RWPE1 (cell line): ENCODE results near the gene C2CD4C.
"Not testable (repeated sequence)": the region's sequence is repeated elsewhere in the genome, so short reads cannot be mapped to it uniquely, and the experiment has no call there.

Source experiments
- CTCF ChIA-PET: fragments of 350-600 bp; sonication (Branson Sonifier 250); formaldehyde crosslinking; extraction: SDS; loops from one replicate; lab custom pipeline; 2021; lab: Yijun Ruan, JAX
- POLR2A ChIA-PET: fragments of 400-600 bp; formaldehyde crosslinking; extraction: SDS; loops from one replicate; lab custom pipeline; 2020; ENCODE audit warnings: antibody characterized with exemption; ENCODE audit not compliant: low non-redundant PET; lab: Yijun Ruan, JAX
- DNase-seq: peaks from one replicate; pipeline ENCODE4 v3.0.0; 2012; ENCODE audit warnings: low spot score
- H3K27ac ChIP-seq: fragments of 450-650 bp; 2 replicates; pipeline ENCODE4 v1.5.1; 2017
- TF ChIP-seq, protein P1 (sequence below): fragments of 450-650 bp; conservative IDR thresholded peaks from 2 replicates; pipeline ENCODE4 v1.5.1; 2017; ENCODE audit warnings: low read depth, mild to moderate bottlenecking

The C2CD4C gene

DNA sequence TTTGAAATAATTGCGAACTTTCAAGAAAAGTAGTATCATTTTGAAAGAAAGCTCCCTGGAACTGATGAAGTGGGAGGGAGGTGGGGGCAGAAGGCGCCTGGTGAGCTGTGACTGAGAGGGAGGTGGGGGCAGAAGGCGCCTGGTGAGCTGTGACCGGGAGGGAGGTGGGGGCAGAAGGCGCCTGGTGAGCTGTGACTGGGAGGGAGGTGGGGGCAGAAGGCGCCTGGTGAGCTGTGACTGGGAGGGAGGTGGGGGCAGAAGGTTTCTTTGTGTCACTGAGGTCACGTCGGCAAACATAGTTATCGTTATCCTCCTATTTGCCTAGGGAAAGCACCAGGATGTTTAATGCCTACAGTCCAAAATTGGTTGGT, 24.2 kb downstream of the C2CD4C start:
- ChIA-PET CTCF (no interaction called here), POLR2A (no interaction called here)
- H3K27ac ChIP-seq = no peak overlapping the region
- TF ChIP-seq, protein P1, sequence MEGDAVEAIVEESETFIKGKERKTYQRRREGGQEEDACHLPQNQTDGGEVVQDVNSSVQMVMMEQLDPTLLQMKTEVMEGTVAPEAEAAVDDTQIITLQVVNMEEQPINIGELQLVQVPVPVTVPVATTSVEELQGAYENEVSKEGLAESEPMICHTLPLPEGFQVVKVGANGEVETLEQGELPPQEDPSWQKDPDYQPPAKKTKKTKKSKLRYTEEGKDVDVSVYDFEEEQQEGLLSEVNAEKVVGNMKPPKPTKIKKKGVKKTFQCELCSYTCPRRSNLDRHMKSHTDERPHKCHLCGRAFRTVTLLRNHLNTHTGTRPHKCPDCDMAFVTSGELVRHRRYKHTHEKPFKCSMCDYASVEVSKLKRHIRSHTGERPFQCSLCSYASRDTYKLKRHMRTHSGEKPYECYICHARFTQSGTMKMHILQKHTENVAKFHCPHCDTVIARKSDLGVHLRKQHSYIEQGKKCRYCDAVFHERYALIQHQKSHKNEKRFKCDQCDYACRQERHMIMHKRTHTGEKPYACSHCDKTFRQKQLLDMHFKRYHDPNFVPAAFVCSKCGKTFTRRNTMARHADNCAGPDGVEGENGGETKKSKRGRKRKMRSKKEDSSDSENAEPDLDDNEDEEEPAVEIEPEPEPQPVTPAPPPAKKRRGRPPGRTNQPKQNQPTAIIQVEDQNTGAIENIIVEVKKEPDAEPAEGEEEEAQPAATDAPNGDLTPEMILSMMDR = no peak
- no peak for DNase-seq

DNA sequence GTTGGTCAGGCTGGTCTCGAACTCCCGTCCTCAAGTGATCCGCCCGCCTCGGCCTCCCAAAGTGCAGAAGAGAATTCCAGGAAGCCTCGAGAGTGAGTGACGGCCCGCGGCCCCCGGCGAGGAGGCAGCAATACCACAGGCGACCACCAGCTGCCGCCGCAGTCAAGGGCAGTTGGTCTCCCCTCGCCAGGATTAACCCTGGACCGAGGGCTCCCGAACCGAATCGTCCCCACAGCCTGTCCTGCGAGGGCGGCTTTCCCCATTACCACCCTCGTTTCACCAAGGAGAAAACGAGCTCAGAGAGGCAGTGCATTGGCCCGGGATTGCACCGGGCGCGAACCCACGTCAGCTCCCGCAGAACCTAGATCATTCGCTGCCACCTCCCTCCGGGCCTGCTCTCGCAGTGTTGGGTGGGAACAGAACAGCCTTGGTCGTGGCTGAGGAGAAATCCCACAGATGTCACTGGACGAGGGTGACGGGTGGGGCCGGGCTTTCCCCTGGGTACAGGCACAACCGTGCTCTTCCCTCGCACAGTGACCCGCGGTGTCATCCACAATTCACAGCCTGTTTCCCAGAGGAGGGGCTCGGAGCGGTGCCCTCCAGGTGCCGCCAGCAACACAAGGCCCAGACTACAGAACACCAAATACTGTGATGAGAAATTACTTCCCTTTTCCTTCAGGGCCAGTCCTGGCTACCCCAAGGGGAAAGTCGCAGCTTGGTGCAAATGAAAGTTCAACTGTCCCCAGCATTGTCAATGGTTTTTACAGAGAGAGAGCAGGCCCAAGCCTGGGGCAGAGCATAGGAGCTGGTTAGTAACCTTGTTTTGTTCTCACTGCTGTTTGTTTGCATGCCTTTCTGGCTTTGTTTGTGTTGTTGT, 24.8 kb downstream of the C2CD4C start:
- POLR2A ChIA-PET = no interaction called here
- CTCF ChIA-PET = interaction anchor here (0.6 kb wide), 1 partner anchor 15 kb away, joined by 5 read pairs; no protein-coding TSS in a partner anchor
- DNase-seq = no peak

DNA sequence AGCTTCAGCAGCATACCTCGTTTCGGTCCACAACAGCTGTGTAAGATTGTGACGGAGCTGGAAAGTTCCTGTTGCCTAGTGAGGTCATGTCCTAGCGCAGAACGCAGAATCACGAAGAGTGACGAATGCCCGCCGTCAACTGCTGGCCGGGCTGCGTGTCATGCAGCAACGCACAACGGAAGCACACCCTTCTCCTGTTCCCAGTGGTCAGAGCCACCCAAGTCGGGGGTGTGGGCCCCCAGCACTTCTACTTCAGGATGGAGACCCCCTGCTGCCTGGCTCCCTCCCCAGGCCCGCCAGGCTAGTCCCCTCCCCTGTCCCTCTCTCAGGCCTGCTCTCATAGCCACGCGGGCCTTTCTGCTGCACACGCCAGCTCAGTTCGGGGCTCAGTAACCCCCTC, 25.9 kb downstream of the C2CD4C start:
- POLR2A ChIA-PET = no interaction called here
- TF ChIP-seq, protein P1 = no peak
- no peak overlapping the region for H3K27ac ChIP-seq
- CTCF ChIA-PET = no interaction called here
- no peak for DNase-seq

More for the DNA sequence above, 24.8 kb downstream of the C2CD4C start:
- no peak overlapping the region for H3K27ac ChIP-seq
- TF ChIP-seq, protein P1 = no peak

DNA sequence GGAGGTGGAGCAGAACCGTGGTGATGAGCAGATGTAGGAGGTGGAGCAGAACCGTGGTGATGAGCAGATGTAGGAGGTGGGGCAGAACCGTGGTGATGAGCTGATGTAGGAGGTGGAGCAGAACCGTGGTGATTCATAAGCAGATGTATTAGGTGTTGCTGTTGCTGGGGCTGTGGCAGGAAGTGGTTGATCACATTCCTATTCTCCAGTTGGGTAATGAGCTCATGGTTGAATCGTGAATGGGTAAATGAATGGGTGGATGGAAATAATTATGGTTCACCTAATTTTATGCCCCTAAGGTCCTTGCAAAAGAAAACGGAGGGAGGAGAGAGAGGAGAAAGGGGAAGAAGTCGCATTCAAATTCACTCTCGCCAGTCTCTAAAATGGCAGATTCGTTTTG, 26.4 kb downstream of the C2CD4C start:
- DNase-seq = peak; percentile 62
- POLR2A ChIA-PET, CTCF ChIA-PET, H3K27ac ChIP-seq: not testable (repeated sequence)

DNA sequence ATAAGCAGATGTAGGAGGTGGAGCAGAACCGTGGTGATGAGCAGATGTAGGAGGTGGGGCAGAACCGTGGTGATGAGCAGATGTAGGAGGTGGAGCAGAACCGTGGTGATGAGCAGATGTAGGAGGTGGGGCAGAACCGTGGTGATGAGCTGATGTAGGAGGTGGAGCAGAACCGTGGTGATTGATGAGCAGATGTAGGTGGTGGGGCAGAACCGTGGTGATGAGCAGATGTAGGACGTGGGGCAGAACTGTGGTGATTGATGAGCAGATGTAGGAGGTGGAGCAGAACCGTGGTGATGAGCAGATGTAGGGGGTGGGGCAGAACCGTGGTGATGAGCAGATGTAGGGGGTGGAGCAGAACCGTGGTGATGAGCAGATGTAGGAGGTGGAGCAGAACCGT, 27.0 kb downstream of the C2CD4C start:
- H3K27ac ChIP-seq, DNase-seq, CTCF ChIA-PET, POLR2A ChIA-PET: not testable (repeated sequence)

DNA sequence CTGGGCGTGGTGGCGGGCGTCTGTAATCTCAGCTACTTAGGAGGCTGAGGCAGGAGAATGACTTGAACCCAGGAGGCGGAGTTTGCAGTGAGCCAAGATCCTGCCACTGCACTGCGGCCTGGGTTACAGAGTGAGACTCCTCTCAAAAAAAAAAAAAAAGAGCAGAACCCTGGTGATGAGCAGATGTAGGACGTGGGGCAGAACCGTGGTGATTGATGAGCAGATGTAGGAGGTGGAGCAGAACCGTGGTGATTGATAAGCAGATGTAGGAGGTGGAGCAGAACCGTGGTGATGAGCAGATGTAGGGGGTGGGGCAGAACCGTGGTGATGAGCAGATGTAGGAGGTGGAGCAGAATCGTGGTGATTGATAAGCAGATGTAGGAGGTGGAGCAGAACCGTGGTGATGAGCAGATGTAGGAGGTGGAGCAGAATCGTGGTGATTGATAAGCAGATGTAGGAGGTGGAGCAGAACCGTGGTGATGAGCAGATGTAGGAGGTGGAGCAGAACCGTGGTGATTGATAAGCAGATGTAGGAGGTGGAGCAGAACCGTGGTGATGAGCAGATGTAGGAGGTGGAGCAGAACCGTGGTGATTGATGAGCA, 28.2 kb downstream of the C2CD4C start:
- DNase-seq, CTCF ChIA-PET, POLR2A ChIA-PET, H3K27ac ChIP-seq: not testable (repeated sequence)

DNA sequence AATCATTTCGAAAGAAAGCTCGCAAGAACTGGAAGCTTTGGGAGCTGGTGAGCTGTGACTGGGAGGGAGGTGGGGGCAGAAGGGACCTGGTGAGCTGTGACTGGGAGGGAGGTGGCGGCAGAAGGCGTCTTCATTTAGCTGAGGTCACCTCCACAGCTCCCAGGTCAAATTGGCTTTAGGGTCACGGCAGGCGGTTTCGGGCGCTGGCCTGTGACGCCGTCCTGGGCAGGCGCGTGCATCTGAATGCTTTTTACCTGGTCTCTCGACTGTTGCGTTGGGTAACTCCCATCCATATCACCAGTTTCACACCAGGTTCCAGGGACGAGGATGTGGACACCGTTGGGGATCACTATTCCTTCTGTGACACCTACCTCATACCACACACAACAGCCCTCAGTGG, 29.2 kb downstream of the C2CD4C start:
- POLR2A ChIA-PET = no interaction called here
- no peak for DNase-seq
- TF ChIP-seq, protein P1 = no peak
- CTCF ChIA-PET = interaction anchor here (0.5 kb wide), 1 partner anchor 326 kb away, joined by 3 read pairs; no protein-coding TSS in a partner anchor
- H3K27ac ChIP-seq = no peak overlapping the region

DNA sequence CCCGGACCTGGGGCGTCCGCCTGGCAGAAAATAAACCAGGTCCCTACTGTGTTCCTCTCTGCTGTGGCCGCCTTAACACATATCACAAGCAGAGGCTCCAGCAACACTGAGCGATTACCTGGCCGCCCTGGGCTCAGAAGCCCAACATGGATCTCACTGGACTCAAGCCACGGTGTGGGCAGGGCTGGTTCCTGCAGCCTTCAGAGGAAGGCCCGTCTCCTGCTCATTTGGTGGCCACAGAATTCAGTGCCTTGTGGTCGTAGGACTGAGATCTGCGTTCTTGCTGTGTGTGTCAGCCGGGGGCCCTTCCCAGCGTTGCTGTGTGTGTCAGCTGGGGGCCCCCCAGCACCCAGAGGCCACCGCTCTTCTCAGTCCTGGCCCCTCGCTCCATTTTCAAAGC, 30.2 kb downstream of the C2CD4C start:
- CTCF ChIA-PET = no interaction called here
- no peak for DNase-seq
- POLR2A ChIA-PET = no interaction called here
- no peak overlapping the region for H3K27ac ChIP-seq
- TF ChIP-seq, protein P1 = no peak
